HG02885 (cell line): ENCODE results near the gene SEPTIN5.
"Not testable (repeated sequence)": the region's sequence is repeated elsewhere in the genome, so short reads cannot be mapped to it uniquely, and the experiment has no call there.

Experiments used
- ATAC-seq: cut with Tn5 transposase; IDR thresholded peaks from one replicate; pipeline ENCODE4 v1.9.1; 2021; ENCODE audit warnings: mild to moderate bottlenecking; ENCODE audit not compliant: unreplicated experiment, poor library complexity

SEPTIN5 gene

GRCh38 chr22:19718456-19719049 lies 4.2 kb downstream of the SEPTIN5 start:
- no peak for ATAC-seq

DNA sequence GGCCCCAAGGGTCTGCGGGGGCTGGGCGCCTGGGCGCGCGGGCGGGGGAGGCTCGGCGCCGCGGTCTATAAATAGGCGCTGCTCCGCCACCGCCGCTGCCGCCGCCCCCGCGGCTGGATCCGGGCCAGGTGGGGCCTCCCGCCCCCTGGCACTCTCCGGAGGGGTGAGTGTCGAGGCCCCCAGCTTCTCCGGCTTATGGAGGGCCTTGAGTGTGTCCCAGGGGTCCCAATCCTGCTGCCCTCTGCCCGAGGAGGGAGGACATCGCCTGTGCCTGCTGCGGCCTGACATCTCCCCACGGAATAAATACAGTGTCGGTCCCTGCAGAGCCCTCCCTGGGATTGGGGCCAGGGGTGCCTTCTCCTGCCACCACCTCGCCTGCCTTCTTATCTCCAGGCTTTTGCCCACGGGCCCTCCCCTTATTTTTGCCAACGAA lies 4.8 kb downstream of the SEPTIN5 start:
- ATAC-seq, result no peak

- no peak for ATAC-seq
These were observed 5.3 kb downstream of the SEPTIN5 start for GRCh38 chr22:19719488-19720021.

- ATAC-seq, result no peak
These were observed 6.0 kb downstream of the SEPTIN5 start for GRCh38 chr22:19720150-19720827.

DNA sequence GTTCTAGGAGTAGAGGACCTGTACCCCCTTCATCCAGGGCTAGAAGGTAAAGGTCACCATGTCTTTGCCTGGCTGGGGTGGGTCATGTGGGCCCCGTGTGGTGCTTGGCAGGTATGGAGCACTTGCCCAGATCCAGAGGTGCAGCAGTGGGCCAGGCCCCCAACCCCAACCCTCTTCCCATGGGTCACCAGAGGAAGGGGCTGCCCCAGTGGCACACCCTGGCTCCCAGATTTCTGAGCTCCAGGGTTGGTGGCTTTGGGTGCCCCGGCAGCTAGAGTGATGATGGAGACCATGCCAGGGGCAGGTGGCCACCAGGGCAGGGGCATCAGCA lies 6.7 kb downstream of the SEPTIN5 start:
- no peak for ATAC-seq

GRCh38 chr22:19721330-19722177 lies 7.3 kb downstream of the SEPTIN5 start:
- no peak for ATAC-seq

DNA sequence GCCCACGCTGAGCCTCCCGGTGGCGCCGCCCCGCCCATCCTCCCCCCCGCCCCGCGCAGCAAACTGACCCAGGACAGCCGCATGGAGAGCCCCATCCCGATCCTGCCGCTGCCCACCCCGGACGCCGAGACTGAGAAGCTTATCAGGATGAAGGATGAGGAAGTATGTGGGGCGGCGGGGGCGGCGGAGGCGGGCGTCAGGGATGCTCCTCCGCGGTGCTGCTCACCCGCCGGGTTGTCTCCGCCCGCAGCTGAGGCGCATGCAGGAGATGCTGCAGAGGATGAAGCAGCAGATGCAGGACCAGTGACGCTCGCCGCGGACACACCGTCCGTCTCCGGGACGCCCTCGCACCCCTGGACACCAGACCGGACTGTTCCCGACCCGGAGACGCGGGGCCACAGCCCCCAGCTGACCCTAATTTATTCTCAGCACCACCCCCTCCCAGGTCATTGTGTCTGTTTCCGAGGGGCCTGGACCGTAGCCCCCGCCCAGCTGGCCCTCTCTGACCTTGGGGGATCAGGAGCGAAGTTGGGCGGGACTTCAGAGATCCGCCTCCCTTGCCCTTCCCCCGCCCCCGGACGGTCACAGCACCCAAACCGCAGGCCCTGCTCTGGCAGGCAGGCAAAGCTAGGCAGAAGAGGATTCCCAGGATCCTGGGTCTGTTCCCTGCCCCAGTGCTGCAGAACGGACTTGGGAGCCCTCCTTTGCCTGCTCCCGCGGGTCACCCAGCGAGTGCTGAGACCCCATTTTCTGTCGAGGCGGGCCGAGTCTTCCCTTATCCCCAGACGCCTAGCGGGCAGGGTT lies 8.1 kb downstream of the SEPTIN5 start:
- no peak for ATAC-seq

DNA sequence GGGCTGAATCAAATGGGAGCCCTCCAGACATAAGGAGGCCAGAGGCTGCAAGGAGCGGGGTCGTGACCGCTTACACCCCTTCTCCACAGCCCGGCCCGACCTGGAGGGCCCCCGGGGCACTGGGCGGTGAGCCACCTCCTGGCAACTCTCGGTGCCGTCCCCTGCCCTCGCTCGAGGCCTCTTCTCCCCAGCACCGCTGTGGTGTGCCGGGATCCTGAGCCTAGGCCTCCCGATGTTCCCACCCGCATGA lies 8.6 kb downstream of the SEPTIN5 start:
- no peak for ATAC-seq

DNA sequence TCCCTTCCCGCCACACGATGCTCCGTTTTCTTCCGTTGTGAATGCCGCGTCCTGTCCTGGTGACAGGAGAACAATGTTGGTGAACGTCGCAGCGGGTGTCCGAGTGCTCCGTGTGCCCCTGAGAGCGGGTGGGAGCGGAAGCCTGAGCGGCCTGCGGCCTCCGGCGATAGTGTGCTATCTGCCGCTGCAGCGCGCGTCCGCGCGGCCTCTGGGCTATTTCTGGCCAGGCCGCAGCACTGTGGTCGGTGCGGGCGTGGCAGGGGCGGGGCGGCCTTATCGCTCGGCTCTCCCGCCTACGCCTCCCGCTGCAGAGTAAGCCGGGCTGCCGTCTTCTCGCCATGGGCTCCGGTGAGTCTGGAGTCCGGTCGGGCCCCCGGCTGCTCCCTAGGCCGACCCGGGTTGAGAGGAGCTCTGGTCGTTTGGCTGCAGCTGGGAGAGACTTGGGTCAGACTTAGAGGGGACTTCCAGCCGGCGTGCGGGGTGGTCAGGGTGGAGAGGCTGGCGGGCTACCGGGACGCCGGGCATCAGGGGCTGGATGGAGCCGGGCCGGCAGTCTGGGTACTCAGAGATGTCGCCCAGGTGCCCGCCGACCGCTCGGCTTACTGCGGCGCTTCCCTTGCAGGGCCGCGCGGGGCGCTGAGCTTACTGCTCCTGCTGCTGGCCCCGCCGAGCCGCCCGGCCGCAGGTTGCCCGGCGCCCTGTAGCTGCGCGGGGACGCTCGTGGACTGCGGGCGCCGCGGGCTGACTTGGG lies 9.1 kb downstream of the SEPTIN5 start, which contains the start of gene GP1BB:
Gene GP1BB, plus strand, starts transcription at position 308 of the 751 bp plus-strand sequence. Its CDS starts 31 bp downstream, at position 339.
- no peak for ATAC-seq

GRCh38 chr22:19723983-19724827 lies 9.9 kb downstream of the SEPTIN5 start:
- ATAC-seq, result no peak

GRCh38 chr22:19724927-19725661 lies 10.8 kb downstream of the SEPTIN5 start:
- no peak for ATAC-seq

- ATAC-seq, result not testable (repeated sequence)
These were observed 11.9 kb downstream of the SEPTIN5 start for GRCh38 chr22:19726064-19726788.

GRCh38 chr22:19727310-19728150 lies 13.2 kb downstream of the SEPTIN5 start:
- no peak for ATAC-seq

GRCh38 chr22:19728271-19728670 lies 14.0 kb downstream of the SEPTIN5 start:
- no peak for ATAC-seq

- no peak for ATAC-seq
These were observed 14.5 kb downstream of the SEPTIN5 start for GRCh38 chr22:19728836-19729235.

DNA sequence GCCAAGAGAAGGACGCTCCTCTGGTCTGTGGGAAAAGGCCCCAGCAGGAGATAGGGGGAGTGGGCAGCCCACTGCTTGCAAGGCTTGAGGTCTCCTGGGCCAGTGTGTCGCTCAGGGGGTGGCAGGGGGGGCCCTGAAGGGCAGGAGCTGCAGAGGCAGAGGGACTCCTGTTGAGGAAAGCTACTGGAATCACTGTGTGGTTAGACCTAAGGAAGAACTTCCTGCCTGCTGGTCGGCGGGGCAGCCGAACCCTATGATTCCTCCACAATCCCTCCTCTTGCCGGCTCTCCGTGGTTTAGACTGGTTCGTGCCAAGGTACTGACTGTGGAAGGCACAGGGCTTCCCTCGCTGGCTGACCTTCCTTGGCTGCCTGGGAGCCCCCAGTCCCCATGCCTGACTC lies 15.2 kb downstream of the SEPTIN5 start:
- ATAC-seq, result no peak

- ATAC-seq, result no peak
These were observed 15.9 kb downstream of the SEPTIN5 start for GRCh38 chr22:19730198-19730597.
